ENCODE measurements around the gene BACH1. TPM values are rescaled to one million over a fixed set of nuclear protein-coding genes. Genes with fewer than 3 reads are reported as not detected.

BACH1 gene
- total and polyA plus RNA-seq, 10 of the 15 experiments (the other 5 are each of a cell fraction or from before 2014, with no cell fraction given) = 3.2 to 25.7 (median 10.5) TPM

DNA sequence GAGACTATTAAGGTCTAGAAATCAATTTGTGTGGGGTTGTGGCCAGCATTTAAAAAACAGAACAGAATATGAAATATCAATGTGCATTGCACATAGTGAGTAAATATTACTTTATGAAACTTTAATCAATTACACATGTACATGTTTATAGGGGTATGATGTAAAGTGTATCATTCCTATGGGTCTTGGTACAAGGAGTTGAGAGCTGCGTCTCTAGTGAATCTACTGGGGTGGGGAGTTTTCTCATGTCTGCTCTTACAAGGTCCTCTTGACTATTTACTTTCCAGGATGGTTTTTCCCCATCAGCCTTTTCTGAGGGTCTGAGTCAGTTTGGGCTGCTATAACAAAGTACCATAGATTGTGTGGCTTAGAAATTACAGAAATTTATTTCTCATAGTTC is 75.8 kb downstream of the BACH1 start (continued):
- TF ChIP-seq STAT3 (IDR thresholded peaks at IDR 0.05; ENCODE audit: low read depth, low read length) = no peak

DNA sequence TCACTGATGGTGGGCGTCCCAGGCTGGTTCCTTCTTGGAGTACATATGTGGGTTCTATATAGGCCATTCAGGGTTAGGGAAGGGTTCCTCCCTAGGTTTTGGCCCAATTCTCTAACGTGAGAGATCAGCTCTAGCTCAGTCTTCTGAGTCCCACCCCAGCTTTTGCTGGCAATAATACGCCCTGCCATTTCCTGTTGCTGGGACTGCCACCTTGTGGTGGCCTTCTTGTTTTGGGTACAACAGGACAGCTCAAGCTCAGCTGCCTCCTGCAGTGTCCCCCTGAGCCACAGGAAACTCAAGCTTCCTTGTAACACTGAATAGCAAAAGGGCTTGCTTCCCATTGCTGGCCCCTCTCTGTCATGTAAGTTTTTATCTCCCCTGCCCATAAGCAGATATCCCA is 77.8 kb downstream of the BACH1 start:
- no peak overlapping the region for H3K4me3 ChIP-seq
- DNase-seq (ENCODE audit: low read depth, low spot score) = no peak
- H3K4me1 ChIP-seq (ENCODE audit: control insufficient read depth, insufficient read depth, low read length) = no peaks in the 10 kb centered on the region
- no peaks in the 10 kb centered on the region for H3K79me2 ChIP-seq (ENCODE audit: control insufficient read depth, insufficient read depth, low read length)
- no peak overlapping the region for H3K4me2 ChIP-seq (ENCODE audit: control insufficient read depth, insufficient read depth)
- ChIA-PET CTCF (interaction anchor here (0.7 to 16.5 kb wide), 37 partner anchors 11 to 491 kb away, joined by 3 to 235 read pairs (median 5); partner anchors contain the start of gene RWDD2B), RAD21 (ENCODE audit: unreplicated experiment) (interaction anchor here (0.7 to 1.8 kb wide), 19 partner anchors 16 to 359 kb away, joined by 3 to 14 read pairs (median 4); partner anchors contain the start of gene USP16), SMC1A (ENCODE audit: uncharacterized antibody, unreplicated experiment) (interaction anchor here (0.6 to 3.3 kb wide), 24 partner anchors 16 to 473 kb away, joined by 3 to 28 read pairs (median 4); partner anchors contain the start of gene BACH1), POLR2A (interaction anchor here (0.7 to 1.1 kb wide), 2 partner anchors 299 to 358 kb away, joined by 3 to 4 read pairs; partner anchors contain the start of gene RWDD2B)
- no peak overlapping the region for H2AFZ ChIP-seq (ENCODE audit: control insufficient read depth, low read depth, low read length)
- TF ChIP-seq, protein P1, sequence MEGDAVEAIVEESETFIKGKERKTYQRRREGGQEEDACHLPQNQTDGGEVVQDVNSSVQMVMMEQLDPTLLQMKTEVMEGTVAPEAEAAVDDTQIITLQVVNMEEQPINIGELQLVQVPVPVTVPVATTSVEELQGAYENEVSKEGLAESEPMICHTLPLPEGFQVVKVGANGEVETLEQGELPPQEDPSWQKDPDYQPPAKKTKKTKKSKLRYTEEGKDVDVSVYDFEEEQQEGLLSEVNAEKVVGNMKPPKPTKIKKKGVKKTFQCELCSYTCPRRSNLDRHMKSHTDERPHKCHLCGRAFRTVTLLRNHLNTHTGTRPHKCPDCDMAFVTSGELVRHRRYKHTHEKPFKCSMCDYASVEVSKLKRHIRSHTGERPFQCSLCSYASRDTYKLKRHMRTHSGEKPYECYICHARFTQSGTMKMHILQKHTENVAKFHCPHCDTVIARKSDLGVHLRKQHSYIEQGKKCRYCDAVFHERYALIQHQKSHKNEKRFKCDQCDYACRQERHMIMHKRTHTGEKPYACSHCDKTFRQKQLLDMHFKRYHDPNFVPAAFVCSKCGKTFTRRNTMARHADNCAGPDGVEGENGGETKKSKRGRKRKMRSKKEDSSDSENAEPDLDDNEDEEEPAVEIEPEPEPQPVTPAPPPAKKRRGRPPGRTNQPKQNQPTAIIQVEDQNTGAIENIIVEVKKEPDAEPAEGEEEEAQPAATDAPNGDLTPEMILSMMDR (IDR thresholded peaks at IDR 0.05 in 2 of 3, conservative IDR thresholded peaks at IDR 0.05 in 1 of 3; ENCODE audit: control insufficient read depth in 2 of 3, extremely low read depth in 1 of 3, insufficient read depth in 1 of 3, low read depth in 3 of 3, low read length in 3 of 3) = peak; percentile 65 to 74 (median 66)
- TF ChIP-seq ZNF207 (IDR thresholded peaks at IDR 0.05; ENCODE audit: borderline replicate concordance) (no peak), RAD21 (IDR thresholded peaks at IDR 0.05; ENCODE audit: insufficient read depth, low read depth, low read length) (peak; percentile 66), SMC3 (IDR thresholded peaks at IDR 0.05; ENCODE audit: borderline replicate concordance, low read length) (peak; percentile 64; the same call in 1 of the 2 replicates), BMI1 (IDR thresholded peaks at IDR 0.05; ENCODE audit: borderline replicate concordance) (no peak), YY1 (IDR thresholded peaks at IDR 0.05; ENCODE audit: low read depth, low read length) (0 out of 2 replicates have a peak, but pooled peaks have one; percentile 52)
- H3K27me3 ChIP-seq (replicated peaks in 1 of 2; ENCODE audit: control insufficient read depth in 2 of 2, insufficient read depth in 2 of 2, low read length in 1 of 2) = no peaks in the 10 kb centered on the region
- no peak overlapping the region for H3K27ac ChIP-seq (ENCODE audit: control insufficient read depth, insufficient read depth)
- ATAC-seq = peak; percentile 89
- WGBS (ENCODE audit: insufficient coverage, insufficient replicate concordance, low lambda C conversion rate, missing lambda C conversion rate) = 33% methylated on average over 3 of the region's 3 CpGs
- H3K9me3 ChIP-seq (replicated peaks; ENCODE audit: control insufficient read depth, insufficient read depth, low read length) = no peaks in the 10 kb centered on the region
- no peak overlapping the region for H3K9ac ChIP-seq (ENCODE audit: control insufficient read depth, insufficient read depth, low read length)
- intact Hi-C loops (cut with micrococcal nuclease; ENCODE audit: unreplicated experiment) = loop anchor here (1.0 kb wide), 1 partner anchor 212 kb away; no protein-coding TSS in a partner anchor
- FAIRE-seq = peak; percentile 88
- H4K20me1 ChIP-seq (ENCODE audit: control insufficient read depth, insufficient read depth) = no peaks in the 10 kb centered on the region
- no TSS peak for BruUV-seq (replicated peaks)
- H3K36me3 ChIP-seq (ENCODE audit: control insufficient read depth in 2 of 2, insufficient read depth in 2 of 2, low read length in 1 of 2) = no peaks in the 10 kb centered on the region; a peak in 1 of 4 replicates
- in situ Hi-C loops (cut with MboI) = no loop called here

Data from GM12878 (cell line).